PC-9 (cell line): ENCODE results near the gene NRG3.

Experiments
- CTCF ChIP-seq: fragments of 200-600 bp; sonication (generic); conservative IDR thresholded peaks from 2 replicates; pipeline ENCODE4 v1.6.1; 2017; ENCODE audit warnings: mixed run types, antibody characterized with exemption, mild to moderate bottlenecking, moderate library complexity
- EZH2 ChIP-seq: fragments of 200-600 bp; sonication (generic); IDR thresholded peaks from 2 replicates; pipeline ENCODE4 v1.8.0; 2017; ENCODE audit warnings: antibody characterized with exemption, low read depth

DNA sequence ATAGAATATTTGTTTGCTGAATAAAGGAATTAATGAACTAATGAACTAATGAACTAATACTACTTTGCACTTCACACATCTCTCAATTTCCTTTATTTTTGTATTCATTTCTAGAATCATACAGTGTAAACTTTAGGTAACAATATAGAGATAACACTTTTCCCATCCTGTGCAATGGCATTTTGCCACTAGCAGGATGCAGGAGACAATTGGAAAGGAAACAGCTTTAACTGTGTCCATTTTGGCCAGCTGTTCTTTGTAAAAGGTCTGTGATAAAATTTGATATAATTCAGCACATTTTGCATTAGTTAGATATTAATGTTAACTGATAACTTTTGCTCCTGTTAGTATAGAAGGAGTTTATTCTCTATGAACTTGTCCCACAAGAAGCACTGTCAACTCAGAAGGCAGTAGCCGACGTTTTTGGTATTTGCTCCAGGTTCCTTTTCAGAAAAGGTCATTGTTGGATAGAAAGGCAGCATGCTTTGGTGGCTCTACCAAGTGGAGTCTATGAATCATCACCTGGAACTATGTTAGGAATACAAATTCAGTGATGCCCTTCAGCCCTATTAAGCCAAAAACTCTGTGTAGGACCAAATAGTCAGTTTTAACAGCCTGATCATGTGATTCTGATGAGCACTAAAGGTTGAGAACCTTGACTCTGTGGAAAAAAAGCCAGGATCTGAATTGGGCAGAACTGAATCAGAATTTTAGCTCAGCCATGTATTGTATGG, 86.6 kb downstream of the NRG3 start:
- TF ChIP-seq CTCF (no peak), EZH2 (no peak)
